Measurements from ENCODE around the gene RPS6KA1. TPM values are rescaled to one million over a fixed set of nuclear protein-coding genes. Genes with fewer than 3 reads are reported as not detected.

RPS6KA1 gene
- total and polyA plus RNA-seq, 9 of the 15 experiments (the other 6 are each of a cell fraction or from before 2014, with no cell fraction given) = 2.4 to 61.0 (median 35.5) TPM

DNA sequence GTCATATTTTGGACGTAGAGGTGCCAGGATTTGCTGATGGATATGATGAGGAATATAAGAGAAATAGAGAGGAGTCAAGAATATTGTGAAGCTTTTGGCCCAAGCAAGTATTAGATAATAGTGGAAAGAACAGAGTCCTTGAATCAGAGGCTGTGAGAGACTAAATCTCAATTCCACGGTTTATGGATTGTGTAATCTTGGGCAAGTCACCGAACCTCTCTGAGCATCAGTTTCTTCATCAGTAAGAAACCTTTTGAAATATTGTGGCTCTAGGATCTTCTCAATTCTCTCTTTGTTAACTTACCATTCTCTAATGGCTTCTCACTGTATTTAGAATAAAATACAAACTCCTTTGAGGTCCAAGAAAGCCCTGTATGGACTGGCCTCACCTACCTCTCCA, 77.6 kb downstream of the RPS6KA1 start:
- 37% methylated on average over 3 of the region's 3 CpGs for WGBS (ENCODE audit: insufficient coverage, low coverage, missing lambda C conversion rate)
- CTCF ChIA-PET (ENCODE audit: low intra/inter-chr PET ratio) = no interaction called here
- no TSS peak for BruUV-seq (replicated peaks)
- Histone ChIP-seq H2AFZ (ENCODE audit: low read depth, low read length) (no peak overlapping the region), H3K36me3 (ENCODE audit: control insufficient read depth, insufficient read depth, low read length) (no peaks in the 10 kb centered on the region), H3K9me3 (replicated peaks; ENCODE audit: control insufficient read depth, insufficient read depth, low read depth, low read length) (no peaks in the 10 kb centered on the region), H3K9me1 (ENCODE audit: control insufficient read depth, insufficient read depth, low read length) (no peaks in the 10 kb centered on the region), H4K20me1 (replicated peaks; ENCODE audit: control insufficient read depth, insufficient read depth, low read length) (no peaks in the 10 kb centered on the region), H3K79me2 (ENCODE audit: control insufficient read depth, insufficient read depth, low read length) (no peaks in the 10 kb centered on the region), H3K27ac (ENCODE audit: extremely low read depth, low read depth, low read length) (no peak overlapping the region), H3K4me1 (replicated peaks in 1 of 2; ENCODE audit: control insufficient read depth in 2 of 2, insufficient read depth in 2 of 2, low read length in 2 of 2) (peaks cover 0 to 13% of the 10 kb centered on the region in 2 experiments; a peak in 3 of 5 replicates), H3K27me3 (ENCODE audit: control insufficient read depth in 2 of 2, insufficient read depth in 2 of 2, low read length in 2 of 2) (no peaks in the 10 kb centered on the region), H3K4me3 (no peak overlapping the region), H3K9ac (ENCODE audit: insufficient read depth in 1 of 2, low read depth in 2 of 2, low read length in 2 of 2) (no peak overlapping the region), H3K4me2 (ENCODE audit: insufficient read depth, low read length) (no peak overlapping the region)
- FAIRE-seq (no peak), ATAC-seq (no peak), DNase-seq (ENCODE audit: extremely low read depth in 1 of 4, low spot score in 3 of 4) (no peak)
- intact Hi-C loops (cut with micrococcal nuclease) (no loop called here), in situ Hi-C loops (cut with MboI) (no loop called here)
- POLR2A ChIA-PET = interaction anchor here (2.8 to 7.0 kb wide), 2 partner anchors 94 to 181 kb away, joined by 9 to 102 read pairs; partner anchors contain the start of genes ARID1A and PIGV
- TF ChIP-seq, protein P1, sequence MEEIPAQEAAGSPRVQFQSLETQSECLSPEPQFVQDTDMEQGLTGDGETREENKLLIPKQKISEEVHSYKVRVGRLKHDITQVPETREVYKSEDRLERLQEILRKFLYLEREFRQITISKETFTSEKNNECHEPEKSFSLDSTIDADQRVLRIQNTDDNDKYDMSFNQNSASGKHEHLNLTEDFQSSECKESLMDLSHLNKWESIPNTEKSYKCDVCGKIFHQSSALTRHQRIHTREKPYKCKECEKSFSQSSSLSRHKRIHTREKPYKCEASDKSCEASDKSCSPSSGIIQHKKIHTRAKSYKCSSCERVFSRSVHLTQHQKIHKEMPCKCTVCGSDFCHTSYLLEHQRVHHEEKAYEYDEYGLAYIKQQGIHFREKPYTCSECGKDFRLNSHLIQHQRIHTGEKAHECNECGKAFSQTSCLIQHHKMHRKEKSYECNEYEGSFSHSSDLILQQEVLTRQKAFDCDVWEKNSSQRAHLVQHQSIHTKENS (CRISPR knock-in tag; IDR thresholded peaks at IDR 0.05) = no peak
- TF ChIP-seq LEF1 (IDR thresholded peaks at IDR 0.05) (no peak), POLR2A (conservative IDR thresholded peaks at IDR 0.05) (no peak), ZBTB17 (CRISPR knock-in tag; IDR thresholded peaks at IDR 0.05) (no peak), HDAC1 (IDR thresholded peaks at IDR 0.05) (no peak), PTRF (tag; IDR thresholded peaks at IDR 0.05) (no peak), CEBPB (tag; IDR thresholded peaks at IDR 0.05) (peak; percentile 74), CEBPG (CRISPR knock-in tag; IDR thresholded peaks at IDR 0.05) (no peak), CEBPG (tag; conservative IDR thresholded peaks at IDR 0.05 in 1 of 2, IDR thresholded peaks at IDR 0.05 in 1 of 2) (peak in 1 of 2 experiments; percentile 37; a peak in 1 of 4 replicates), HDGF (IDR thresholded peaks at IDR 0.05) (no peak), ZNF561 (CRISPR knock-in tag; conservative IDR thresholded peaks at IDR 0.05) (no peak)
- TF ChIP-seq, protein P2, sequence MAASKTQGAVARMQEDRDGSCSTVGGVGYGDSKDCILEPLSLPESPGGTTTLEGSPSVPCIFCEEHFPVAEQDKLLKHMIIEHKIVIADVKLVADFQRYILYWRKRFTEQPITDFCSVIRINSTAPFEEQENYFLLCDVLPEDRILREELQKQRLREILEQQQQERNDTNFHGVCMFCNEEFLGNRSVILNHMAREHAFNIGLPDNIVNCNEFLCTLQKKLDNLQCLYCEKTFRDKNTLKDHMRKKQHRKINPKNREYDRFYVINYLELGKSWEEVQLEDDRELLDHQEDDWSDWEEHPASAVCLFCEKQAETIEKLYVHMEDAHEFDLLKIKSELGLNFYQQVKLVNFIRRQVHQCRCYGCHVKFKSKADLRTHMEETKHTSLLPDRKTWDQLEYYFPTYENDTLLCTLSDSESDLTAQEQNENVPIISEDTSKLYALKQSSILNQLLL (CRISPR knock-in tag; IDR thresholded peaks at IDR 0.05; ENCODE audit: borderline replicate concordance) = no peak
